GM12874 (cell line): ENCODE data around the gene LRIG1.

ENCODE experiments used
- TF ChIP-seq, protein P1 (sequence below): IDR thresholded peaks from 2 replicates; pipeline ENCODE4 v1.5.1; 2011; ENCODE audit warnings: low read depth, mild to moderate bottlenecking, control low read depth, low read length, moderate library complexity; ENCODE audit not compliant: insufficient read depth

Gene LRIG1

DNA sequence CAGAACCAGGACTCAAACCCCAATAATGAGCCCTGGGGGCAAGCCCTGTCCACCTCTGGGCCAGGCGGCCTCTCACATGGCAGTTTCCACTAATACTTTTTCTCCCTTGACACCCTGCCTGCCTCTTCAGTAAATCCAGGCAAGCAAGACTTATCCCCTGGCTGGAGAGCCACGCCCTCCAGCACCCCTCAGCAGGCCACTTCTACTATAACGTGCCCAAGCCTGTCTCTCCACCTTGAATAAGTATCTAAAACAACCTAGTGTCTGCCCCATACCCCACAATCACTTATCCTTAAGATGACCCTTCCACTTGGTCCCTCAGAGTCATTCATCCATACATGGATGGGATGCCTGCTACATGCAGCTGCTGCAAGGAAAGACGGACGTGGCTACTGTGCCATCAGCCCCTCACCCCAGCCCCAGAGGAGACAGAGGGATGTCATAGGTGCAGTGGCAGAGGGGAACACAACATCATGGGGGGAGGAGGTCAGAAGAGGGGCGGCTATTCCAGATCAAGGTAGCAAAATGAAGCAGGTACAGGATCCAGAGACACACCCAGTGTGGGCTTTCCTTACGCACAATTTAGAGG, 63.4 kb downstream of the LRIG1 start:
- TF ChIP-seq, protein P1, sequence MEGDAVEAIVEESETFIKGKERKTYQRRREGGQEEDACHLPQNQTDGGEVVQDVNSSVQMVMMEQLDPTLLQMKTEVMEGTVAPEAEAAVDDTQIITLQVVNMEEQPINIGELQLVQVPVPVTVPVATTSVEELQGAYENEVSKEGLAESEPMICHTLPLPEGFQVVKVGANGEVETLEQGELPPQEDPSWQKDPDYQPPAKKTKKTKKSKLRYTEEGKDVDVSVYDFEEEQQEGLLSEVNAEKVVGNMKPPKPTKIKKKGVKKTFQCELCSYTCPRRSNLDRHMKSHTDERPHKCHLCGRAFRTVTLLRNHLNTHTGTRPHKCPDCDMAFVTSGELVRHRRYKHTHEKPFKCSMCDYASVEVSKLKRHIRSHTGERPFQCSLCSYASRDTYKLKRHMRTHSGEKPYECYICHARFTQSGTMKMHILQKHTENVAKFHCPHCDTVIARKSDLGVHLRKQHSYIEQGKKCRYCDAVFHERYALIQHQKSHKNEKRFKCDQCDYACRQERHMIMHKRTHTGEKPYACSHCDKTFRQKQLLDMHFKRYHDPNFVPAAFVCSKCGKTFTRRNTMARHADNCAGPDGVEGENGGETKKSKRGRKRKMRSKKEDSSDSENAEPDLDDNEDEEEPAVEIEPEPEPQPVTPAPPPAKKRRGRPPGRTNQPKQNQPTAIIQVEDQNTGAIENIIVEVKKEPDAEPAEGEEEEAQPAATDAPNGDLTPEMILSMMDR: no peak

DNA sequence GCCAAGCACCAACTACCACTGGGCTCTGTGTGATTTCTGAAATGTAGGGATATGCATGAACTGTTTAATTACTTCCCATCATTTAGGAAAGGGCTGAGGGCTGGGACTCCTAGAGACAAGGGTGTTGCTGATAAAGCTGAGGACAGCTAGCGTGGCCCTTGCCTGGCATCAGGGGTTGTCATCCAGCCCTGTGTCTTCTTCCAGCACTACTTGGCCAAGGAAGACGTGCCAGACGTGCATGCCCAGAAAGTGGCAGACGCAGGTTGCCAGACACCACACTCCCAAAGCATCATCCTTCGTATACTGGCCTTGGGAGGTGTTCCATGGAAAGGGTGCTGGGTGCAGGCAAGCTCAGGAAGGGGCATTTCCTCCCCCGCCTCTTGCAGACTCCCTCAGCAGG, 64.8 kb downstream of the LRIG1 start:
- TF ChIP-seq, protein P1: no peak

DNA sequence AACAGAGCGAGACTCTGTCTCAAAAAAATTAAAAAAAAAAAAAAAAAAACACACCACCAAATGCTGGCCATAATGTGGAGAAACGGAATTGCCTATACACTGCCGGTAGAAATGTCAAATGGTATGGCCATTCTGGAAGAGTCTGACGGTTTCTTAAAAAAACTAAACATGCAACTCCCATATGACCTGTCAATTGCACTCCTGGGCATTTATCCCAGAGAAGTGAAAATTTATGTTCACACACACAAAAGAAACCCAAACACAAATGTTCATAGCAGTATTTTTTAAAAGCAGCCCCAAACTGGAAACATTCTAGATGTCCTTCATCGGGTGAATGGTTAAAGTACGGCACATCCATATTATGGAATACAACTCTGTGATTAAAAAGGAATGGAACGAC, 66.1 kb downstream of the LRIG1 start:
- TF ChIP-seq, protein P1: no peak

DNA sequence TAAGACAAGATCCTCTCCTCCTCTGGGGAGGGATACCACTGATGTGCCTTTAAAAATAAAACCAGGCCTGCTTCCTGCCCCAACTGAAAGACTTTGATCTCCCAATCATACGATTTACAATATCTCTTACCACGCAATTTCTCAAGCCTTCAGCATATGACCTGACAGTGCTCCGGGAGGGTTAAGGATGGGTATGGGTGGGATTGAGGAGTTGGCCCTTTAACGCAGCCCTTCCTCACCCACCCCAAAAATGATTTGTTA, 67.4 kb downstream of the LRIG1 start:
- TF ChIP-seq, protein P1: no peak

DNA sequence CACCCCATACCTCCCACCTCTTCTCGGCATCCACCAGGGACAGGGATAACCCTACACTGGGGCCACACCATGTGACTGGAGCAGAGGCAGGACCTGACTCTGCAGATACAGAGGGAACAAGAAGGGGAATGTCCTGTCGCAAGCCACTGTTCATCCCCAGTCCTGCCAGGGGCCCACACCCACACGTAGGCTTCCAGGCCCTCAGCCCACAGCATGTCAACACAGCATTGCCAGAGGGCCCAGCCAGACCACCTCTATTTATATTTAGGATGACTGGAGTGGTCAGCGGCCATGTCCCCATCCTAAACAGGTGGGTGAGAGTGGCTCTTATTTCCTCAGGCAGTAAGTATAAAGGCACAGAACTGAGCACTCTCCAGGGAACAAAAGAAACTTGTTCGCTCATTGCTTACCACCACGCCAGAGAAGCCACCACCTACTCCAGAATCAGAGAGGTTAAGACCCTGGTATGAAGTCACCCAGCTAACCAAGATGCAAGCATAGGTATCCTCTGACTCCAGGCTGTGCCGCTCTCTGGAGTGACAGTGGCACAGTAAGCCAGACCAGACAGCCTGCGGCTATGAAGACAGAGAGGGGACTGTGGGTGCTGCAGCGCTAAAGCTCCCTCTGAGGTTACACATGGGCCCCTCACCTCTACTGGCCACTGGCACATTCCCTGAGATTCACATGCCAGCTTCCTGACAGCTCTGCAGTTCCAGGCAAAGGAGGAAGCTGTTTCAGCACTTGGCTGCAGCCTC, 67.9 kb downstream of the LRIG1 start:
- TF ChIP-seq, protein P1: no peak

DNA sequence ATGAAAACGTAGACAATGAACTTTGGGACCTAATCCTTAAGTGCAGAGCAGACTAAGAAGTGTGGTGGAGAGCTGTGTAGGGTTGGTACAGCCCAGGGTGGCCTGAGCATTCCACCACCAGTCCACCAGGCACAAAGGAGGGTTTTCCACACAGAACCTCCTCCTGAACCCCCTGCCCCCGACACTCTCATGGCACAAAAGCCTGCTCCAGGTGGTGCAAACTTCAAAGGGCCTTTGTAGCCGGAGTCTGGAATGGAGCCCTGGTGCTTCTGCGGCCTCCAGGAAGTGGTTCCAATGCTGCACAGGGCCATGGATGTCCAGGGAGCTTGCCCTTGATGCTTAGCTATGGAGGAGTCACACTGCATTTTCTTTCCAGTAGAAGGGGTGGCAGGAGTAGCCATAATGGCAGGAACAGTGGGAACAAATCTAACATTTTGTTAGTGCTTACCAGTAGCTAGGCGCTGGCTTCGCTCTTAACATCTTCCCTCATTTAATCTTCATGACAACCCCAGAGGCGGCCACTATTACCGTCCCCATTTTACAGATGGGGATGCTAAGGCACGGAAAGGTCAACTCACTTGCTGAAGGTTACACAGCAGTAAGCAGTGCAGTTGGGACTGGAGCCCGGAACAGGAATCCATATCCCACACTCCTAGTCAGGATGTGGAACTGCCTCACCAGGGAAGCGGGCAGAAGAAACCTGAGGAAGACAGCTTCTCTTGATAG, 68.6 kb downstream of the LRIG1 start:
- TF ChIP-seq, protein P1: no peak

DNA sequence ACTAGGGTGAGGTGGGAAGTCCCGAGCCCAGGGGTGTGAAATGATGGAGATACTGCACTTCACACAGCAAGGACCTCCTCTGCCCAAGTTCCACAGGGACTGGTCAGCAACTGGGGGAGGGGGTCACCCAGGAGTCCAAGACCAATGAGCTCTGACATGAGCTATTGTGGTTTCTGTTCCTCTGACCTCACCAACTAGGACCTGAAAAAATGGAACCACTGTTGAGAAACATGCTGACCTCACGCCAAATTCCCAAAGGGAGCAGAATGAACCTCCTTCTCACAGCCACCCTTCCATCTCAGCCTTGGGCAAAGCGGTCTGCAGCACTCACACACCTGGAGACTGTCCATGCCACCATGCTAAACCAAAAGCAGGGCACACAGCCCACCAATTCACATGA, 69.3 kb downstream of the LRIG1 start:
- TF ChIP-seq, protein P1: no peak
